ENCODE results near the gene ARID3A.

The ARID3A gene

GRCh38 chr19:1004803-1005664 is 79.2 kb downstream of the ARID3A start:
- no peak for DNase-seq (ENCODE audit: low read depth)
- H3K4me3 ChIP-seq (ENCODE audit: control insufficient read depth, low read depth, low read length) = no peak overlapping the region
- TF ChIP-seq, protein P1, sequence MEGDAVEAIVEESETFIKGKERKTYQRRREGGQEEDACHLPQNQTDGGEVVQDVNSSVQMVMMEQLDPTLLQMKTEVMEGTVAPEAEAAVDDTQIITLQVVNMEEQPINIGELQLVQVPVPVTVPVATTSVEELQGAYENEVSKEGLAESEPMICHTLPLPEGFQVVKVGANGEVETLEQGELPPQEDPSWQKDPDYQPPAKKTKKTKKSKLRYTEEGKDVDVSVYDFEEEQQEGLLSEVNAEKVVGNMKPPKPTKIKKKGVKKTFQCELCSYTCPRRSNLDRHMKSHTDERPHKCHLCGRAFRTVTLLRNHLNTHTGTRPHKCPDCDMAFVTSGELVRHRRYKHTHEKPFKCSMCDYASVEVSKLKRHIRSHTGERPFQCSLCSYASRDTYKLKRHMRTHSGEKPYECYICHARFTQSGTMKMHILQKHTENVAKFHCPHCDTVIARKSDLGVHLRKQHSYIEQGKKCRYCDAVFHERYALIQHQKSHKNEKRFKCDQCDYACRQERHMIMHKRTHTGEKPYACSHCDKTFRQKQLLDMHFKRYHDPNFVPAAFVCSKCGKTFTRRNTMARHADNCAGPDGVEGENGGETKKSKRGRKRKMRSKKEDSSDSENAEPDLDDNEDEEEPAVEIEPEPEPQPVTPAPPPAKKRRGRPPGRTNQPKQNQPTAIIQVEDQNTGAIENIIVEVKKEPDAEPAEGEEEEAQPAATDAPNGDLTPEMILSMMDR (IDR thresholded peaks at IDR 0.05; ENCODE audit: control insufficient read depth, insufficient read depth, low read depth, low read length, missing control alignments) = no peak

- TF ChIP-seq, protein P1 (IDR thresholded peaks at IDR 0.05; ENCODE audit: control insufficient read depth, insufficient read depth, low read depth, low read length, missing control alignments) = no peak
- DNase-seq (ENCODE audit: low read depth) = no peak
- no peak overlapping the region for H3K4me3 ChIP-seq (ENCODE audit: control insufficient read depth, low read depth, low read length)
Measured at GRCh38 chr19:1006711-1007398, 81.0 kb downstream of the ARID3A start.

- DNase-seq (ENCODE audit: low read depth) = no peak
- no peak overlapping the region for H3K4me3 ChIP-seq (ENCODE audit: control insufficient read depth, low read depth, low read length)
- TF ChIP-seq, protein P1 (IDR thresholded peaks at IDR 0.05; ENCODE audit: control insufficient read depth, insufficient read depth, low read depth, low read length, missing control alignments) = no peak
Measured at GRCh38 chr19:1007399-1008251, 81.8 kb downstream of the ARID3A start.

DNA sequence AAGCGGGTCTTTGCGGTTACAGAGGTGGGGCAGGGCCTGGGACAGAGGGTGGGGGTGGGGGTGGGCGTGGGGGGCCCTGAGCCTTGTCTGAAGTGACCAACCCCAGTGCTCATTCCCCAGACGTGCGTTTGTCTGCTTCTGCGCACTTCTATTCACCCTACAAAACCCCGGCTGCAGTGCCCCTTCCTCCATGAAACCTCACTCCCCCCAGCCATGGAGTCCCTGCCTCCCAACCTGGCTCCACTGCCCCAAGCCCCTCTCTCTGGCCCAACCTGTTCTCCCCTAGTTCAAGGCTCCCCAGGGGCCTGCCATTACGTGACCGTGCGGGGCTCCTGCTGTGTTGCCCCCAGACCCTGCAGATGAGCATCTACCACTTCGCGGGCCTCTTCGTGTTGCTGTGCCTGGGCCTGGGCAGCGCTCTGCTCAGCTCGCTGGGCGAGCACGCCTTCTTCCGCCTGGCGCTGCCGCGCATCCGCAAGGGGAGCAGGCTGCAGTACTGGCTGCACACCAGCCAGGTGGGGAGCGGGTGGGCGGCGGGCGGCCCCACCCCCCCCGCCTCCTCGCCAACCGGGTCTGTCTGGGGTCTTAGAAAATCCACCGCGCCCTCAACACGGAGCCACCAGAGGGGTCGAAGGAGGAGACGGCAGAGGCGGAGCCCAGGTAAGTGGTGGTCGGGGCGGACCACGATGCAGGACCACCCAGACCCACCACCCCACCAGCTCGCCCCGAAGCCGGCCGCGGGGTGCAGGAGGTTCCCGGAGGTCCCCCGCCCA is 82.6 kb downstream of the ARID3A start:
- DNase-seq (ENCODE audit: low read depth) = no peak
- no peak overlapping the region for H3K4me3 ChIP-seq (ENCODE audit: control insufficient read depth, low read depth, low read length)

GRCh38 chr19:1009041-1009980 is 83.5 kb downstream of the ARID3A start:
- DNase-seq (ENCODE audit: low read depth) = no peak
- TF ChIP-seq, protein P1 (IDR thresholded peaks at IDR 0.05; ENCODE audit: control insufficient read depth, insufficient read depth, low read depth, low read length, missing control alignments) = no peak
- no peak overlapping the region for H3K4me3 ChIP-seq (ENCODE audit: control insufficient read depth, low read depth, low read length)

More for the DNA sequence above, 82.6 kb downstream of the ARID3A start:
- TF ChIP-seq, protein P1 (IDR thresholded peaks at IDR 0.05; ENCODE audit: control insufficient read depth, insufficient read depth, low read depth, low read length, missing control alignments) = no peak

Measured in AG09309 (cell line).